BLaER1 treated with 17β-estradiol and CSF1 and Interleukin-3, amounts not matched to agents 10 nM and 100 nM (cell line): ENCODE measurements around the gene ANKRD31.
"Not testable (repeated sequence)": the region's sequence is repeated elsewhere in the genome, so short reads cannot be mapped to it uniquely, and the experiment has no call there.

ENCODE experiments used
- H3K27ac ChIP-seq, 11 experiments: shearing (Covaris generic); formaldehyde crosslinking; 2 replicates each; pipeline ENCODE4 v1.8.1; 2022
- H3K27me3 ChIP-seq, 11 experiments: shearing (Covaris generic); formaldehyde crosslinking; 2 replicates each; pipeline ENCODE4 v1.8.1; 2022
- H3K36me3 ChIP-seq, 11 experiments: shearing (Covaris generic); formaldehyde crosslinking; 2 replicates each; pipeline ENCODE4 v1.8.1; 2022
- H3K4me1 ChIP-seq, 10 experiments: shearing (Covaris generic); formaldehyde crosslinking; 2 replicates each; pipeline ENCODE4 v1.8.1; 2022
- H3K4me2 ChIP-seq, 11 experiments: shearing (Covaris generic); formaldehyde crosslinking; 2 replicates each; pipeline ENCODE4 v1.8.1; 2022
- H3K4me3 ChIP-seq, 10 experiments: shearing (Covaris generic); formaldehyde crosslinking; 2 replicates each; pipeline ENCODE4 v1.8.1; 2022
- H3K9ac ChIP-seq, 11 experiments: shearing (Covaris generic); formaldehyde crosslinking; 2 replicates each; pipeline ENCODE4 v1.8.1; 2022
- H3K9me3 ChIP-seq, 11 experiments: shearing (Covaris generic); formaldehyde crosslinking; replicated peaks in 1 of 11; 2 replicates each; pipeline ENCODE4 v1.8.1; 2022
- H4K20me1 ChIP-seq, 11 experiments: shearing (Covaris generic); formaldehyde crosslinking; 2 replicates each; pipeline ENCODE4 v1.8.1; 2022
- Cebpa-rat ChIP-seq, 11 experiments: shearing (Covaris generic); IDR thresholded peaks; 2 replicates each; pipeline ENCODE4 v1.8.1; 2022

Gene ANKRD31

DNA sequence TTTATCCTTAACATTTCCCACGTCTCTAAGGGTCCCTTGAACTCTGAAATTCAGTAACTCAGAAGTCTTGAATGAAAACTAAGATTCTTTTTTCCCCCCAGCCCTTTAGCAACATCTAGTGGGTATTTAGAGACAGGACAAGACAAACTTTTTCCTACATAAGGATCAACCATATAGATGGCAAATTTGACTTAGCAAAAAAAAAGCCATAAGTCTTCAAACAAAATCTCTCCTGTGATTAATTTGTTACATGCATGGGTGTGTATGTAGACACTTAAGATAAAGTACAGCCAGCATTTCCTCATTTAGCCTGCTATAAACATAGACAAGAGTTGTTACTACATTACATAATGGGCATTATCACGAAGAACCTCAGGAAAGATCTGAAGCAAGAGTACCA is 29.1 kb upstream of the ANKRD31 start:
- Histone ChIP-seq H4K20me1 (no peaks in the 10 kb centered on the region), H3K36me3 (no peaks in the 10 kb centered on the region), H3K9ac (no peak overlapping the region), H3K4me3 (no peak overlapping the region), H3K4me2 (no peak overlapping the region), H3K4me1 (no peaks in the 10 kb centered on the region), H3K9me3 (peaks cover 11 to 22% (median 17%) of the 10 kb centered on the region in 11 experiments; a peak in 19 of 22 replicates), H3K27me3 (no peaks in the 10 kb centered on the region), H3K27ac (no peak overlapping the region)
- no peak for TF ChIP-seq Cebpa-rat (IDR thresholded peaks at IDR 0.05)

DNA sequence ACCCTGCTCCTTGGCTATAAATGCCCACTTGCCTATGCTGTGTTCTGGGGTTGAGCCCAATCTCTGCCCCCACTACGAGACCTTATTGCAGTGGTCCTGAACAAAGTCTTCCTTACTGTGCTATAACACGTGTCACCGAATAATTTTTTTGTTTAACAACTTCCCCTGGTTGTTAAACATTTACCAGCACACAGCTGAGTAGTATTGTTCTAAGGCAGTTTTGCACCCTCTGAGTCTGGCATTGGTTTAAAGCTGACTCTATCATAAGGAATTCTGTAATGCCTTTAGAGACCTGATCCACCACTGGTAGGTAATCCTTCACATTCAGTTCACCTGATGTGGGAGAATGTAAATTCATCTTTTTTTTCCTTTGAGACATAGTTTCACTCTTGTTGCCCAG is 25.6 kb upstream of the ANKRD31 start:
- Histone ChIP-seq H3K4me2 (no peak overlapping the region), H3K9me3 (no peaks in the 10 kb centered on the region), H3K4me3 (no peak overlapping the region), H3K27ac (no peak overlapping the region), H3K36me3 (no peaks in the 10 kb centered on the region), H4K20me1 (no peaks in the 10 kb centered on the region), H3K9ac (no peak overlapping the region), H3K27me3 (no peaks in the 10 kb centered on the region), H3K4me1 (no peaks in the 10 kb centered on the region)
- no peak for TF ChIP-seq Cebpa-rat (IDR thresholded peaks at IDR 0.05)

DNA sequence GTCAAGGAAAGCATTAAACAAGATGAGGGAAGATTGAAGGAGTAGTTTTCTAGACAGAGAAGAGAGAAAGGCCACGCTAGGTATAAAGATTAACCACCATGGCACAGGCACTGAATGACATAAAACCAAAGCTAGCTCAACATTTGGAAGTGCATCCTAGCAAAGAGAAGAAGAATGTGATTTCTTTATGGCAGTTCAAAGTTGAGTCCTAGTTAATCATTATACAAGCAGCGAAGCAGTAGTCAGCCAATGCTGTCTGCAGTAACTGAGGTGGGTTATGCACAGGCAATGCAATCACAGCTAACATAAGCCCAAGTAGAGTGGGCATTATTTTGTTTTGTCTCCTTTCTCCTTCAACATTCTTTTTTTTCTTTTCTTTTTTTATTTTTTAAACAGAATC is 24.0 kb upstream of the ANKRD31 start:
- H3K4me1 ChIP-seq: no peaks in the 10 kb centered on the region
- H3K36me3 ChIP-seq: no peaks in the 10 kb centered on the region
- no peak for TF ChIP-seq Cebpa-rat (IDR thresholded peaks at IDR 0.05)
- H4K20me1 ChIP-seq: no peaks in the 10 kb centered on the region
- H3K4me3 ChIP-seq: no peak overlapping the region
- H3K27me3 ChIP-seq: no peaks in the 10 kb centered on the region
- H3K9ac ChIP-seq: no peak overlapping the region
- H3K4me2 ChIP-seq: no peak overlapping the region
- no peak overlapping the region for H3K27ac ChIP-seq
- peaks cover 10 to 12% (median 11%) of the 10 kb centered on the region in 11 experiments for H3K9me3 ChIP-seq

DNA sequence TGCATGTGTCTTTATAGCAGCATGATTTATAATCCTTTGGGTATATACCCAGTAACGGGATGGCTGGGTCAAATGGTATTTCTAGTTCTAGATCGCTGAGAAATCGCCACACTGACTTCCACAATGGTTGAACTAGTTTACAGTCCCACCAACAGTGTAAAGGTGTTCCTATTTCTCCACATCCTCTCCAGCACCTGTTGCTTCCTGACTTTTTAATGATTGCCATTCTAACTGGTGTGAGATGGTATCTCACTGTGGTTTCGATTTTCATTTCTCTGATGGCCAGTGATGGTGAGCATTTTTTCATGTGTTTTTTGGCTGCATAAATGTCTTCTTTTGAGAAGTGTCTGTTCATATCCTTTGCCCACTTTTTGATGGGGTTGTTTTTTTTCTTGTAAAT is 13.8 kb upstream of the ANKRD31 start:
- H3K36me3 ChIP-seq, H3K4me3 ChIP-seq, H3K4me1 ChIP-seq, H3K9ac ChIP-seq, H3K27ac ChIP-seq, H3K4me2 ChIP-seq, H3K9me3 ChIP-seq, H3K27me3 ChIP-seq, H4K20me1 ChIP-seq: not testable (repeated sequence)

DNA sequence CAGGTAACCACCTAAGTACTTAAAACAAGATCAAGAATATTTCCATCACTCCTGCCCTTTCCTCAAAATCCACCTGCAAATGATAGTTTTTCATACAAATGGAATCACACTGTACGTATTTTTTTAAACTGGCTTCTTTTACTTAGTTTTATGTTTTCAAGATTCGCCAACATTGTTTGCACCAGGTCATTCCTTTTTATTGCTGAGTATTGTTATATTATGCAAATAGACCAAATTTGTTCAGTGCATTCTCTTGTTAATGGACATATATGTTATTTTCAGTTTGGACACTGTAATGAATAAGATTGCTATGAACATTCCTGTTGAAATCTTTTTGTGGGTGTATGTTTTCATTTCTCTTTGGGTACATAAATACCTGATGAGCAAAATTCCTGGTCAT is 8.3 kb upstream of the ANKRD31 start:
- TF ChIP-seq Cebpa-rat (IDR thresholded peaks at IDR 0.05): no peak
- Histone ChIP-seq H3K27me3 (no peaks in the 10 kb centered on the region), H4K20me1 (no peaks in the 10 kb centered on the region), H3K36me3 (no peaks in the 10 kb centered on the region), H3K9ac (no peak overlapping the region), H3K4me2 (no peak overlapping the region), H3K4me3 (no peak overlapping the region), H3K27ac (no peak overlapping the region), H3K9me3 (no peaks in the 10 kb centered on the region), H3K4me1 (no peaks in the 10 kb centered on the region)

DNA sequence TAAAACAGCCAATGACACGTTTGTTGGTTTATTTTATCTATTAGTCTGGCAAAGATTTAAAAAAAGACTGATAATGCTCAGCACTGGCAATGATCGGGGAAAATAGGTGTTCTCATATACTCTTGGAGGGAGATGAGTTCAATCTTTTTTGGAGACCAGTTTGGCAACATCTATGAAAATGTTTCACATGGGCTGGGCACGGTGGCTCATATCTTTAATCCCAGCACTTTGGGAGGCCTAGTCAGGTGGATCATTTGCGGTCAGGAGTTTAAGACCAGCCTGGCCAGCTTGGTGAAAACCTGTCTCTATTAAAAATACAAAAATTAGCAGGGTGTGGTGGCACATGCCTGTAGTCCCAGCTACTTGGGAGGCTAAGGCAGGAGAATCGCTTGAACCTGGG is 6.8 kb upstream of the ANKRD31 start:
- no peaks in the 10 kb centered on the region for H3K4me1 ChIP-seq
- no peak overlapping the region for H3K27ac ChIP-seq
- H3K27me3 ChIP-seq: no peaks in the 10 kb centered on the region
- no peak overlapping the region for H3K4me3 ChIP-seq
- no peak overlapping the region for H3K4me2 ChIP-seq
- no peaks in the 10 kb centered on the region for H3K9me3 ChIP-seq
- H3K9ac ChIP-seq: no peak overlapping the region
- no peaks in the 10 kb centered on the region for H3K36me3 ChIP-seq
- H4K20me1 ChIP-seq: no peaks in the 10 kb centered on the region
- TF ChIP-seq Cebpa-rat (IDR thresholded peaks at IDR 0.05): no peak

DNA sequence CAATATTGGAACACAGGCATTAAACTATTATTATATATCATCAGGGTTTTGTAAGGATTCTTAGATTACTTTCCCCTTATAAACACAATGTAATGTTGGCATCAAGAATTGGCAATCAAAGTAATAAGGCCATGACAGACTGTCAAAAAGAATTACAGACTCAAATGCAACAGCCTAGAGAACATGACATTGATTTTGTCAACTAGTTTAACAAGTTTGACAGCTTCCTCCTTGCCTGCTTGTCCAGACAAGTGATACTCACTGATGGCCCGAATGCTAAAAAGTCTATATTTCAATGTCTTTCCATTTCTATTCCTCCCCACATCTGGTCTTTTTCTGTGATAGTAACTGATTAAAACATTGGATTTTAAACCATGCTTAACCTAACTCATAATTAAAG is 6.4 kb upstream of the ANKRD31 start:
- no peak overlapping the region for H3K4me3 ChIP-seq

DNA sequence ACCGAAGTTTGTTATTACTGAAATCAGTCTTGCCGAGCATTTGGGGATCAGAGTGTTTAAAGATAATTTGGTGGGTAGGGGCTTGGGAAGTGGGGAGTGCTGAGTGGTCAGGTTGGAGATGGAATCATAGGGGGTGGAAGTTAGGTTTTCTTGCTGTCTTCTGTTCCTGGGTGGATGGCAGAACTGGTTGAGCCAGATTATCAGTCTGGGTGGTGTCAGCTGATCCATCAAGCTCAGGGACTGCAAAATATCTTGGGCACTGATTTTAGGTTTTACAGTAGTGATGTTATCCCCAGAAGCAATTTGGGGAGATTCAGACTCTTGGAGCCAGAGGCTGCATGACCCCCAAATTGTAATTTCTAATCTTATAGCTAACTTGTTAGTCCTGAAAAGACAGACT is 5.4 kb upstream of the ANKRD31 start:
- no peak overlapping the region for H3K27ac ChIP-seq
- no peaks in the 10 kb centered on the region for H4K20me1 ChIP-seq
- H3K27me3 ChIP-seq: no peaks in the 10 kb centered on the region
- TF ChIP-seq Cebpa-rat (IDR thresholded peaks at IDR 0.05): no peak
- H3K9me3 ChIP-seq: peaks cover 0 to under 1% (median 0%) of the 10 kb centered on the region in 11 experiments; a peak in 1 of 22 replicates
- no peak overlapping the region for H3K9ac ChIP-seq
- H3K36me3 ChIP-seq: no peaks in the 10 kb centered on the region
- H3K4me3 ChIP-seq: no peak overlapping the region
- H3K4me1 ChIP-seq: no peaks in the 10 kb centered on the region
- no peak overlapping the region for H3K4me2 ChIP-seq

More for the DNA sequence above, 6.4 kb upstream of the ANKRD31 start:
- Histone ChIP-seq H3K9me3 (no peaks in the 10 kb centered on the region), H3K4me1 (no peaks in the 10 kb centered on the region), H3K27ac (no peak overlapping the region), H4K20me1 (no peaks in the 10 kb centered on the region), H3K9ac (no peak overlapping the region), H3K4me2 (no peak overlapping the region), H3K36me3 (no peaks in the 10 kb centered on the region), H3K27me3 (no peaks in the 10 kb centered on the region)
- no peak for TF ChIP-seq Cebpa-rat (IDR thresholded peaks at IDR 0.05)

DNA sequence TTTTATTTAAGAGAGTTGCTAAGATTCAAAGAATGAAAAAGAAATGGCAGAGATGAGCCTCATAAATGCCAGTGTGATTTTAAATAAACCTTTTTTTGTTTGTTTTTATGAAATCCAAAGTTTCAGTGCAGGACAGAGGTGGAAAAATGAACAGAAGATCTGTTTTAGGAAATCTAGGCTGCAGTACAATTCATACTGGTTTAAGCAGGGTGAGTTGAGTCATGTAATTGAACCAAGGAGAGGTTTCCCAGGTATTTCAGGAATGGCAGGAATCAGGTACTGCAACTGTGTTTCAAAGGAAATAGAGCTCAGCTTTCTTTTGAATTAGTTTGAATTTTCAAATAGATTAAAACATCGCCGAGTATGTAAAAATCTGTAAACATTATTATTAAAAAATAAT is 3.0 kb upstream of the ANKRD31 start:
- H3K4me2 ChIP-seq: no peak overlapping the region
- no peak overlapping the region for H3K27ac ChIP-seq

DNA sequence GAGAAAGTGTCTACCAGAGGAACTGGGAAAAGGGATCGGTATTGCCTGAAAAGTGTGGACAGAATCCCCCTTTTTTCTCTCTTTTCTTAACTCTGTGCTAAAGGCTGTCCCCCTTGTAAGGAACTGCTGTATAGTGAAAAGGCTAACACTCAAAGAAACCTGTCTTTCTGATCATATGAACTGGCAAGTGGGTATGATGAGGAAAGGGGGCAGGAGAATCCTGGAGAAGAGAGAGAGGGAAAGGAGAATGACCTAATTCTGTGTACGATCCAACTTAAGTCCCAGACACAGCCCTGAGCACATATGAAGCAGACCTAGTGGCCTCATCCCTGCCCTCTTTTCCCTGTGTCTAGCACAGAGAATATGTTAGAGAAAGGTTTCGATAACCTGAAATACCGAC is 967 bp downstream of the ANKRD31 start:
- Histone ChIP-seq H3K9me3 (peaks cover 0 to 5% (median 0%) of the 10 kb centered on the region in 11 experiments; a peak in 4 of 22 replicates), H3K27me3 (no peaks in the 10 kb centered on the region), H3K9ac (no peak overlapping the region), H3K36me3 (no peaks in the 10 kb centered on the region), H3K4me3 (no peak overlapping the region), H3K27ac (no peak overlapping the region), H4K20me1 (no peaks in the 10 kb centered on the region), H3K4me2 (peak overlapping the region in 2 of 11 experiments; percentile 58 to 62; a peak in 2 of 22 replicates), H3K4me1 (peaks cover 0 to 3% (median 0%) of the 10 kb centered on the region in 10 experiments; a peak in 3 of 20 replicates)
- TF ChIP-seq Cebpa-rat (IDR thresholded peaks at IDR 0.05): no peak

More for the DNA sequence above, 3.0 kb upstream of the ANKRD31 start:
- no peaks in the 10 kb centered on the region for H3K27me3 ChIP-seq
- no peak overlapping the region for H3K4me3 ChIP-seq
- no peaks in the 10 kb centered on the region for H4K20me1 ChIP-seq
- no peak for TF ChIP-seq Cebpa-rat (IDR thresholded peaks at IDR 0.05)
- no peak overlapping the region for H3K9ac ChIP-seq
- no peaks in the 10 kb centered on the region for H3K36me3 ChIP-seq
- peaks cover 0 to 5% (median 0%) of the 10 kb centered on the region in 11 experiments; a peak in 4 of 22 replicates for H3K9me3 ChIP-seq
- H3K4me1 ChIP-seq: peaks cover 0 to 3% (median 0%) of the 10 kb centered on the region in 10 experiments; a peak in 3 of 20 replicates
